ENCODE results near the gene RGS3. TPM values are rescaled to one million over a fixed set of nuclear protein-coding genes. Genes with fewer than 3 reads are reported as not detected.
A peak's percentile ranks its signal among the peaks of the same experiment; 100 is the strongest.

Gene RGS3
- total RNA-seq, 6 donors from 2014 or later = 60.3 to 93.2 (median 72.6) TPM

- Histone ChIP-seq H3K4me3 (no peak overlapping the region), H3K4me1 (peaks cover 42 to 57% (median 51%) of the 10 kb centered on the region in 4 donors), H3K36me3 (no peaks in the 10 kb centered on the region), H3K27ac (peak overlapping the region in 3 of 4 donors; percentile 13 to 55 (median 14)), H3K27me3 (no peaks in the 10 kb centered on the region), H3K9me3 (no peaks in the 10 kb centered on the region)
- 85 to 88% methylated on average over 11 to 14 of the region's 14 CpGs for WGBS, 2 donors
- TF ChIP-seq POLR2A (IDR thresholded peaks at IDR 0.05) (no peak), POLR2AphosphoS5 (IDR thresholded peaks at IDR 0.05) (no peak), EP300 (IDR thresholded peaks at IDR 0.05) (no peak), CTCF (IDR thresholded peaks at IDR 0.05) (no peak)
- DNase-seq = no peak
- ATAC-seq (ENCODE audit: low FRiP score in 2 of 2) = no peak
Measured at GRCh38 chr9:113574441-113575262, 111.1 kb downstream of the RGS3 start.

GRCh38 chr9:113577525-113578261 is 114.2 kb downstream of the RGS3 start:
- ATAC-seq (ENCODE audit: low FRiP score in 2 of 2) (no peak), DNase-seq (no peak)
- peak overlapping the region; percentile 89 to 91 (median 90) for H3K27ac ChIP-seq
- H3K4me3 ChIP-seq = no peak overlapping the region
- no peak for TF ChIP-seq EP300 (IDR thresholded peaks at IDR 0.05)
- no peak for TF ChIP-seq POLR2AphosphoS5 (IDR thresholded peaks at IDR 0.05)
- no peak for TF ChIP-seq POLR2A (IDR thresholded peaks at IDR 0.05)
- TF ChIP-seq CTCF (IDR thresholded peaks at IDR 0.05) = no peak
- H3K36me3 ChIP-seq = no peaks in the 10 kb centered on the region
- H3K4me1 ChIP-seq = peaks cover 62 to 74% (median 72%) of the 10 kb centered on the region in 4 donors
- H3K27me3 ChIP-seq = no peaks in the 10 kb centered on the region
- 60 to 79% methylated on average over 10 to 11 of the region's 11 CpGs for WGBS, 2 donors
- H3K9me3 ChIP-seq = no peaks in the 10 kb centered on the region

- H3K4me1 ChIP-seq = peaks cover 68 to 78% (median 71%) of the 10 kb centered on the region in 4 donors
- H3K36me3 ChIP-seq = peaks cover 0 to 5% (median 1%) of the 10 kb centered on the region in 4 donors
- H3K9me3 ChIP-seq = no peaks in the 10 kb centered on the region
- DNase-seq (no peak), ATAC-seq (ENCODE audit: low FRiP score in 2 of 2) (no peak)
- TF ChIP-seq POLR2AphosphoS5 (IDR thresholded peaks at IDR 0.05) (no peak), POLR2A (IDR thresholded peaks at IDR 0.05) (no peak), EP300 (IDR thresholded peaks at IDR 0.05) (no peak), CTCF (IDR thresholded peaks at IDR 0.05) (no peak)
- H3K27ac ChIP-seq = peak overlapping the region; percentile 89 to 91 (median 90)
- no peaks in the 10 kb centered on the region for H3K27me3 ChIP-seq
- WGBS, 2 donors = 90 to 92% methylated on average over 3 of the region's 3 CpGs
- H3K4me3 ChIP-seq = no peak overlapping the region
Measured at GRCh38 chr9:113578279-113578865, 114.8 kb downstream of the RGS3 start.

- H3K4me3 ChIP-seq = no peak overlapping the region
- ATAC-seq (ENCODE audit: low FRiP score in 2 of 2) = peak; percentile 27 to 39
- 27 to 35% methylated on average over 2 to 5 of the region's 5 CpGs for WGBS, 2 donors
- no peaks in the 10 kb centered on the region for H3K9me3 ChIP-seq
- H3K27me3 ChIP-seq = no peaks in the 10 kb centered on the region
- peak in 1 of 2 donors; percentile 93 for DNase-seq
- peaks cover 68 to 74% (median 71%) of the 10 kb centered on the region in 4 donors for H3K4me1 ChIP-seq
- H3K36me3 ChIP-seq = peaks cover 3 to 10% (median 6%) of the 10 kb centered on the region in 4 donors
- TF ChIP-seq EP300 (IDR thresholded peaks at IDR 0.05) = no peak
- TF ChIP-seq CTCF (IDR thresholded peaks at IDR 0.05) = no peak
- peak; percentile 58 to 67 for TF ChIP-seq POLR2AphosphoS5 (IDR thresholded peaks at IDR 0.05)
- TF ChIP-seq POLR2A (IDR thresholded peaks at IDR 0.05) = no peak
- peak overlapping the region; percentile 89 to 91 (median 90) for H3K27ac ChIP-seq
Measured at GRCh38 chr9:113578882-113579282, 115.4 kb downstream of the RGS3 start.
